Adipocyte (in vitro differentiated cells): ENCODE measurements around the gene SHROOM3.
A peak's percentile ranks its signal among the peaks of the same experiment; 100 is the strongest.

ENCODE experiments used
- DNase-seq: peaks from one replicate; pipeline ENCODE4 v3.0.0-alpha.2; 2015; ENCODE audit warnings: low read depth
- H3K27me3 ChIP-seq: replicated peaks from 2 replicates; pipeline ENCODE4 v1.7.0; 2013; ENCODE audit warnings: mild to moderate bottlenecking, low read length, moderate library complexity; ENCODE audit not compliant: control insufficient read depth, insufficient read depth
- H3K36me3 ChIP-seq: 2 replicates; pipeline ENCODE4 v1.7.0; 2013; ENCODE audit warnings: low read length, mild to moderate bottlenecking, moderate library complexity; ENCODE audit not compliant: control insufficient read depth, insufficient read depth, severe bottlenecking
- H3K4me1 ChIP-seq: 2 replicates; pipeline ENCODE4 v1.7.0; 2013; ENCODE audit warnings: mild to moderate bottlenecking, low read length, moderate library complexity; ENCODE audit not compliant: control insufficient read depth, insufficient read depth
- H3K4me3 ChIP-seq: 2 replicates; pipeline ENCODE4 v1.7.0; 2013; ENCODE audit warnings: mild to moderate bottlenecking, low read length, moderate library complexity
- H3K9ac ChIP-seq: 2 replicates; pipeline ENCODE4 v1.7.0; 2013; ENCODE audit warnings: mild to moderate bottlenecking, low read length, moderate library complexity
- H3K9me3 ChIP-seq: 2 replicates; pipeline ENCODE4 v1.7.0; 2013; ENCODE audit warnings: mild to moderate bottlenecking, low read length, moderate library complexity; ENCODE audit not compliant: control insufficient read depth

SHROOM3 gene

GRCh38 chr4:76476571-76476970, 41.5 kb downstream of the SHROOM3 start:
- no peaks in the 10 kb centered on the region for H3K36me3 ChIP-seq
- H3K4me3 ChIP-seq: no peak overlapping the region
- no peaks in the 10 kb centered on the region for H3K27me3 ChIP-seq
- peaks cover 3% of the 10 kb centered on the region for H3K9me3 ChIP-seq
- H3K4me1 ChIP-seq: no peaks in the 10 kb centered on the region
- no peak overlapping the region for H3K9ac ChIP-seq
- DNase-seq: no peak

GRCh38 chr4:76484654-76485053, 49.6 kb downstream of the SHROOM3 start:
- Histone ChIP-seq H3K9ac (no peak overlapping the region), H3K4me3 (no peak overlapping the region), H3K36me3 (no peaks in the 10 kb centered on the region), H3K4me1 (peaks cover 23% of the 10 kb centered on the region), H3K27me3 (no peaks in the 10 kb centered on the region), H3K9me3 (peaks cover 2% of the 10 kb centered on the region)
- DNase-seq: no peak

GRCh38 chr4:76485450-76485849, 50.4 kb downstream of the SHROOM3 start:
- Histone ChIP-seq H3K9ac (no peak overlapping the region), H3K4me3 (no peak overlapping the region), H3K27me3 (no peaks in the 10 kb centered on the region), H3K9me3 (no peaks in the 10 kb centered on the region), H3K4me1 (peaks cover 23% of the 10 kb centered on the region), H3K36me3 (no peaks in the 10 kb centered on the region)
- no peak for DNase-seq

GRCh38 chr4:76486588-76487276, 51.7 kb downstream of the SHROOM3 start:
- DNase-seq: no peak
- no peaks in the 10 kb centered on the region for H3K27me3 ChIP-seq

GRCh38 chr4:76487621-76488020, 52.6 kb downstream of the SHROOM3 start:
- peaks cover 23% of the 10 kb centered on the region for H3K4me1 ChIP-seq

More at GRCh38 chr4:76486588-76487276, 51.7 kb downstream of the SHROOM3 start:
- Histone ChIP-seq H3K4me3 (no peak overlapping the region), H3K36me3 (no peaks in the 10 kb centered on the region), H3K4me1 (peaks cover 23% of the 10 kb centered on the region), H3K9ac (no peak overlapping the region), H3K9me3 (no peaks in the 10 kb centered on the region)

GRCh38 chr4:76488455-76488854, 53.4 kb downstream of the SHROOM3 start:
- H3K4me1 ChIP-seq: peaks cover 23% of the 10 kb centered on the region
- no peaks in the 10 kb centered on the region for H3K9me3 ChIP-seq
- H3K9ac ChIP-seq: no peak overlapping the region
- DNase-seq: no peak
- no peaks in the 10 kb centered on the region for H3K36me3 ChIP-seq
- H3K27me3 ChIP-seq: no peaks in the 10 kb centered on the region
- H3K4me3 ChIP-seq: no peak overlapping the region

More at GRCh38 chr4:76487621-76488020, 52.6 kb downstream of the SHROOM3 start:
- no peaks in the 10 kb centered on the region for H3K9me3 ChIP-seq
- no peaks in the 10 kb centered on the region for H3K36me3 ChIP-seq
- H3K4me3 ChIP-seq: no peak overlapping the region
- DNase-seq: no peak
- no peaks in the 10 kb centered on the region for H3K27me3 ChIP-seq
- H3K9ac ChIP-seq: no peak overlapping the region

GRCh38 chr4:76488888-76489685, 54.1 kb downstream of the SHROOM3 start:
- no peaks in the 10 kb centered on the region for H3K27me3 ChIP-seq
- H3K36me3 ChIP-seq: no peaks in the 10 kb centered on the region
- no peaks in the 10 kb centered on the region for H3K9me3 ChIP-seq
- H3K9ac ChIP-seq: no peak overlapping the region
- H3K4me3 ChIP-seq: peak overlapping the region; percentile 39
- no peak for DNase-seq
- H3K4me1 ChIP-seq: peaks cover 23% of the 10 kb centered on the region

- Histone ChIP-seq H3K4me1 (peaks cover 23% of the 10 kb centered on the region), H3K4me3 (peak overlapping the region; percentile 39), H3K36me3 (no peaks in the 10 kb centered on the region), H3K27me3 (no peaks in the 10 kb centered on the region), H3K9me3 (no peaks in the 10 kb centered on the region), H3K9ac (no peak overlapping the region)
- DNase-seq: no peak
These were observed 54.7 kb downstream of the SHROOM3 start for GRCh38 chr4:76489686-76490161.

- no peak for DNase-seq
- Histone ChIP-seq H3K9me3 (no peaks in the 10 kb centered on the region), H3K4me1 (peaks cover 18% of the 10 kb centered on the region), H3K4me3 (no peak overlapping the region), H3K9ac (no peak overlapping the region), H3K27me3 (peaks cover 8% of the 10 kb centered on the region), H3K36me3 (no peaks in the 10 kb centered on the region)
These were observed 57.0 kb downstream of the SHROOM3 start for GRCh38 chr4:76492055-76492454.

GRCh38 chr4:76494243-76494642, 59.2 kb downstream of the SHROOM3 start:
- no peak overlapping the region for H3K4me3 ChIP-seq
- no peak overlapping the region for H3K9ac ChIP-seq
- H3K27me3 ChIP-seq: peaks cover 8% of the 10 kb centered on the region
- H3K4me1 ChIP-seq: peaks cover 14% of the 10 kb centered on the region
- H3K9me3 ChIP-seq: no peaks in the 10 kb centered on the region
- DNase-seq: no peak
- no peaks in the 10 kb centered on the region for H3K36me3 ChIP-seq

GRCh38 chr4:76494871-76495590, 60.0 kb downstream of the SHROOM3 start:
- no peak overlapping the region for H3K4me3 ChIP-seq
- peaks cover 10% of the 10 kb centered on the region for H3K4me1 ChIP-seq
- peaks cover 8% of the 10 kb centered on the region for H3K27me3 ChIP-seq
- H3K9ac ChIP-seq: no peak overlapping the region
- H3K9me3 ChIP-seq: no peaks in the 10 kb centered on the region
- peak; percentile 9 for DNase-seq
- no peaks in the 10 kb centered on the region for H3K36me3 ChIP-seq
